VCaP (cell line): ENCODE data around the gene SPOCK1.

Experiments
- H3K27ac ChIP-seq: fragments of 450-650 bp; 2 replicates; pipeline ENCODE4 v1.5.1; 2017
- CTCF ChIP-seq: fragments of 450-650 bp; conservative IDR thresholded peaks from 2 replicates; pipeline ENCODE4 v1.5.1; 2017; ENCODE audit warnings: mild to moderate bottlenecking, moderate library complexity

SPOCK1 gene

DNA sequence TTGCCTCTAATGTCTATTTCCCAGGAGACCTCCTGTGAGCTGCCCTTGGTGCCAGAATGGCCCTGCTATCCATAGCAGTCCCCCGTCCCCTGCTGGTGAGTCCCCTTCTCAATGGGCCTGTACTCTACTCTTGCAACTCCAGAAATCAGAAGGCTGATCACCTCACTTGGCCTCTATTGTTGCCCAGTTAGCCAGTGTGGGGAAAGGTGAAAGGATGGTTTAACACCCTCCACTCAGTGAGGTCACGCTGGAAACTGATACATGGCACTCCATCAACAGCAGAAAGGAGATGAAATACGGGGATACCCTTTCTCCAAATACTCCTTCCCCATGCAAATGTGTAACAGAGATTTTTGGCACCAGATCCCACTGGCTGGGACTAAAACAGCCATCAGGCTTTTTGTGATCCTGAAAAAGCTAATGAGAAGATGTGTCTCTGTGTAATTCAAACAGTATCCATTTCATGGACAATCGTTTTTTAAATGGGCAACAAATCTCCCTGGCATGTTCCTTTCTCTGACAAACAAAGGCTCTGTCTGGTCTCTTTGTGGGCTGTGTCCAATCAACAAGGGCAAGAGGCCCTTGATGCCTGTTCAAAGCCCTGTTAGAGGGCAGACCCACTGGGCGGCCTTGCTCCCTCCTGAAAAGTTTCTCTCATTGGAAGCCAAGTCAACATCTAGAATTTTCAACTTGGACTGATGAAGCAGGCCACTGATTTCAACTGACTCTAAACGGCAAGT lies 343.7 kb downstream of the SPOCK1 start:
- no peak for TF ChIP-seq CTCF

DNA sequence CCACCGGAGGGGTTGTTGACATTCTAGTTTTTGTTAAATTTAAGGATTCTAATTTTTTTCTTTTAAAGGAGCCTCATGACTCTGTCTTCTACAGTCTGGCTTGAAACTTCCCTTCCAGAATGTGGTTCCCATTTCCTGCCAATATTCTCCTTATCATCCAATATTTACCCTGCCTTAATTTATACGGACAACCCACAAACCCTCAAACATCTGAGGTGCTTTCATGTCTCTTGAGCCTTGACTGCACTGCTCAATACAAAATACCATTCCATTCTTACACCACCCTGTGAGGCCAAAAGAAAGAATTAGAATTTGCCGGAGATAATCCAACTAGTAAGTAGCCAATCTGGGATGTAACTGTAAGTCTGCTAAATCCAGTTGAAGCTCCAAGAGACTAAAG lies 346.5 kb downstream of the SPOCK1 start:
- TF ChIP-seq CTCF, result no peak
- H3K27ac ChIP-seq, result no peak overlapping the region

More for the DNA sequence above, 343.7 kb downstream of the SPOCK1 start:
- H3K27ac ChIP-seq, result no peak overlapping the region

GRCh38 chr5:137148655-137149054 lies 350.5 kb downstream of the SPOCK1 start:
- no peak overlapping the region for H3K27ac ChIP-seq
- TF ChIP-seq CTCF, result no peak

DNA sequence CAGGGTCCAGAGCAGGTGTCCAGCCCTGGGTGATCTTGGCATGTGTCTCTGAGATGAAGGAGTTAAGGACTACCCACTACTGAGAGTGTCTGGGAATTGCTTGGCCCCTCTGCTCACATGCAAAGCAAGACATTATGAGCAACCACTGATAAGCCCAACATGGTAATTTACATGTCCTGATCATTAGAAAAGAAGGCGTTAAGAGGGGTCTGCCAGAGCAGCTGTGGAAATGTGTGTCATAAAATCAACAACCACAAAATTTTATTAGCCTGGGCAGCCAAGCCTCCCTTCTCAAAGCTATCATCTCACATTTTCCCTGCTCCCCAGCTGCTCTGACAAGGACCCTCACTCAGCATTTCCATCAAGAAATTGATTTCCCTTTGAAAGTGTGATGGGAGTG lies 351.0 kb downstream of the SPOCK1 start:
- no peak for TF ChIP-seq CTCF
- H3K27ac ChIP-seq, result no peak overlapping the region

DNA sequence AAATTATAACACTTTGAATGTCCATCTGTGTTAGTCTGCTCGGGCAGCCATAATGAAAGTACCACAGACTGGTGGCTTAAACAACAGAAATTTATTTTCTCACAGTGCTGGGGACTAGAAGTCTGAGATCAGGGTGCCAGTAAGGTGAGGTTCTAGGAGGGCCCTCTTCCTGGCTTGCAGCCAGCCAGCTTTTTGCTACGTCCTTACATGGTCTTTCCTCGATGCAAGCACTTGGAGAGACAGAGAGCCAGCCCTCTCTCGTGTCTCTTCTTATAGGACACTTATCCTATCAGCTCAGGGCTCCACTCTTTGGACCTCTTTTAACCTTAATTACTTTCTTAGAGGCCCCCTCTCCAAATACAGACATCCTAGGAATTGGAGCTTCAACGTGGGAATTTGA lies 351.8 kb downstream of the SPOCK1 start:
- TF ChIP-seq CTCF, result no peak
- H3K27ac ChIP-seq, result no peak overlapping the region

GRCh38 chr5:137146402-137146890 lies 352.7 kb downstream of the SPOCK1 start:
- H3K27ac ChIP-seq, result no peak overlapping the region
- no peak for TF ChIP-seq CTCF

GRCh38 chr5:137145721-137146120 lies 353.4 kb downstream of the SPOCK1 start:
- no peak for TF ChIP-seq CTCF
- H3K27ac ChIP-seq, result no peak overlapping the region
